Astrocyte (in vitro differentiated cells and primary cell): ENCODE results near the gene CTTN. TPM values are rescaled to one million over a fixed set of nuclear protein-coding genes. Genes with fewer than 3 reads are reported as not detected.

ENCODE experiments used
- DNase-seq: peaks from one replicate; pipeline ENCODE4 v3.0.0-alpha.2; 2010; ENCODE audit warnings: low read depth
- FAIRE-seq: peaks from 2 replicates; lab custom pipeline; 2011; peaks lifted over from hg19 to GRCh38; lab: Jason Lieb, UNC
- H2AFZ ChIP-seq: 2 replicates; pipeline ENCODE4 v1.6.0; 2012; ENCODE audit warnings: low read depth, low read length, inconsistent platforms
- H3K27ac ChIP-seq: 2 replicates; pipeline ENCODE4 v1.5.1; 2011; ENCODE audit warnings: low read depth, low read length, inconsistent platforms
- H3K27me3 ChIP-seq: 2 replicates; pipeline ENCODE4 v1.6.0; 2011; ENCODE audit warnings: low read length, inconsistent platforms; ENCODE audit not compliant: insufficient read depth
- H3K36me3 ChIP-seq: 2 replicates; pipeline ENCODE4 v1.5.1; 2011; ENCODE audit warnings: low read length, inconsistent platforms; ENCODE audit not compliant: insufficient read depth
- H3K4me1 ChIP-seq: 2 replicates; pipeline ENCODE4 v1.5.1; 2011; ENCODE audit warnings: low read length, inconsistent platforms; ENCODE audit not compliant: insufficient read depth
- H3K4me2 ChIP-seq: 2 replicates; pipeline ENCODE4 v1.6.0; 2012; ENCODE audit warnings: low read length, inconsistent platforms
- H3K4me3 ChIP-seq: 2 replicates; pipeline ENCODE4 v1.5.1; 2011; ENCODE audit warnings: low read depth, mild to moderate bottlenecking, low read length, inconsistent platforms; ENCODE audit not compliant: insufficient read depth
- H3K79me2 ChIP-seq: 2 replicates; pipeline ENCODE4 v1.6.0; 2012; ENCODE audit warnings: mild to moderate bottlenecking, low read length, inconsistent platforms; ENCODE audit not compliant: insufficient read depth
- H3K9ac ChIP-seq: 2 replicates; pipeline ENCODE4 v1.6.0; 2012; ENCODE audit warnings: mild to moderate bottlenecking, low read length, inconsistent platforms
- H3K9me3 ChIP-seq: 2 replicates; pipeline ENCODE4 v1.5.1; 2012; ENCODE audit warnings: low read depth, mild to moderate bottlenecking, low read length, inconsistent platforms; ENCODE audit not compliant: insufficient read depth
- H4K20me1 ChIP-seq: 2 replicates; pipeline ENCODE4 v1.6.0; 2012; ENCODE audit warnings: low read length, inconsistent platforms; ENCODE audit not compliant: insufficient read depth
- H3K27ac Mint-ChIP-seq: one replicate; pipeline ENCODE4 v1.8.0; 2021; ENCODE audit warnings: mild to moderate bottlenecking, mixed read lengths; ENCODE audit not compliant: unreplicated experiment
- H3K27me3 Mint-ChIP-seq: one replicate; pipeline ENCODE4 v1.8.0; 2021; ENCODE audit warnings: low read depth, mixed read lengths; ENCODE audit not compliant: unreplicated experiment
- H3K36me3 Mint-ChIP-seq: one replicate; pipeline ENCODE4 v1.8.0; 2021; ENCODE audit warnings: low read depth, mixed read lengths; ENCODE audit not compliant: unreplicated experiment
- H3K4me1 Mint-ChIP-seq: one replicate; pipeline ENCODE4 v1.8.0; 2021; ENCODE audit warnings: low read depth, mixed read lengths; ENCODE audit not compliant: unreplicated experiment
- H3K4me3 Mint-ChIP-seq: one replicate; pipeline ENCODE4 v1.8.0; 2021; ENCODE audit warnings: mild to moderate bottlenecking, moderate library complexity, mixed read lengths; ENCODE audit not compliant: unreplicated experiment
- H3K9me3 Mint-ChIP-seq: one replicate; pipeline ENCODE4 v1.8.0; 2021; ENCODE audit warnings: mild to moderate bottlenecking, mixed read lengths; ENCODE audit not compliant: unreplicated experiment
- CTCF ChIP-seq: IDR thresholded peaks from 2 replicates; pipeline ENCODE4 v1.5.1; 2011; ENCODE audit warnings: low read depth, mild to moderate bottlenecking, inconsistent platforms, low read length, moderate library complexity; ENCODE audit not compliant: insufficient read depth
- EZH2 ChIP-seq: IDR thresholded peaks from 2 replicates; pipeline ENCODE4 v1.6.1; 2012; ENCODE audit warnings: mild to moderate bottlenecking, low read length, inconsistent platforms; ENCODE audit not compliant: insufficient read depth
- total RNA-seq: library from RNA; stranded (reverse); gene quantifications from 2 replicates; pipeline ENCODE4 v1.2.1, GENCODE V29; 2021

Gene CTTN
- total RNA-seq, 1 donor from 2014 or later: 344 TPM

DNA sequence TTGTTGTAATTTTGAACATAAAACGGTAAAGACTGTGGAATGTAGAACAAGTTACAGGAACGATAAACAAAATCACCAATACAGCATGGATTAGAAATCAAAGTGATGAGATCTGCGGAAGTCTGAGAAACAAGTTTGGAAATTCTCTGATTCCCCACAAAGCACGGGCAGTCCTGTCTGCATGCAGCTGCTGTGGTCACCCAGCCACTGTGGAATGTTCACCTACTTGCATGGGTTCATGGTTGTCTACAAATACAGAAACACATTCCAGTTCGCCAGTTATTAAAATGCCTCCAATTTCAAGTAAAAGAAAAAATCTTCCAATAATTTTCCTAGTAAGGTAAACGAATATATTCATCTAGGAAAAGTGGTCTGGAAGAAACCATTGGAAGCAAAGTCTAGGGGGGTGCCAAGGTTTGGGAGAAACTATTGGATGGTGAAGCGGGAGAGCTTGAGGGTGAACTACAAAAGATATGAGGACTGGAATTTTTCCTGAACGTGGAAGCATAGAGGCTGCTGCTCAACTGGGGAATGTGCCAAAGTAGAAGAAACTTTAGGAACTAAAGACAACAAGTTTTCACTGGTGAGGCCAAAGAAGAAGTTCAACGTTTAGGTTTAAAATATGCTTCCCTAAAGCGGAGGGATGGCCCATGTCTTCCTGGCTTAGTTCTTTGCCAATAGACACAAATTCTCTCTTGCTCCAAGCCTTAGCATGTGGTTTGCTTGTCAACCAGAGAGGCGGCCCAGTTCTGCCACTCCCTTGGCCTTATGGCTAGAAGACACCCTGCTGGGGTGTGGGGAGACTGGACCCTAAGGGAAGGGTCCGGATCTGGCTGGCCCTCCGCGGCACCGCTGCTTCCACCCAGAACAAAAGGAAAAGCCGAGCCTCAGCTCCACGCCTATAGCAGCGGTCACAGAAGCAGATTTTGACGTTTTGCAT is 70.2 kb downstream of the CTTN start:
- Histone ChIP-seq H3K27ac (no peak overlapping the region), H3K36me3 (no peaks in the 10 kb centered on the region), H4K20me1 (no peaks in the 10 kb centered on the region), H2AFZ (no peak overlapping the region), H3K9ac (no peak overlapping the region), H3K79me2 (no peaks in the 10 kb centered on the region), H3K4me2 (no peak overlapping the region), H3K9me3 (no peaks in the 10 kb centered on the region), H3K4me3 (no peak overlapping the region), H3K27me3 (peaks cover 6% of the 10 kb centered on the region), H3K4me1 (no peaks in the 10 kb centered on the region)
- Mint-ChIP-seq H3K36me3 (no peaks in the 10 kb centered on the region), H3K4me3 (no peak overlapping the region), H3K27ac (no peak overlapping the region), H3K9me3 (no peaks in the 10 kb centered on the region), H3K27me3 (peaks cover 27% of the 10 kb centered on the region), H3K4me1 (peaks cover 10% of the 10 kb centered on the region)
- FAIRE-seq (no peak), DNase-seq (no peak)
- TF ChIP-seq EZH2: no peak
- TF ChIP-seq CTCF: no peak

DNA sequence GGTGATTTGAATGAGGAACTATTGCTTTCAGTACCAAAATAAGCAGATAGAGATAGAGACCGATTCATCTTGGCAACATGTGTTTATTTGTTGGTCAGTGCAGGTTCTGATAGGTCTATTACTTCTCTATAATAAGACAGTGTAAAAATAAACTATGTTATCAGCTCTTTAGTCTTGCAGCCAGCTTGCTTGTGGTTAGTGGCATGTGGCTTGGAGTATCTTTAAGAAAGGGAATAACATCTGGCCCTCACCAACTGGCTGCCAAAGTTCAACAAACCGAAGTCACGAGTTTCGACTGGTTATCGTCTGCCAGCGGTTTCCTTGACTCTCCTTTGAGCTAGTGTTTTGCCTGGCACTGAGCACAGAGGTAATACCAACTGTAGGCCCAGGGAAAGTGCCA is 71.8 kb downstream of the CTTN start:
- DNase-seq: peak; percentile 78
- H3K4me2 ChIP-seq: no peak overlapping the region
- H3K36me3 ChIP-seq: no peaks in the 10 kb centered on the region
- peaks cover 31% of the 10 kb centered on the region for H3K27me3 Mint-ChIP-seq
- no peaks in the 10 kb centered on the region for H4K20me1 ChIP-seq
- H3K9me3 Mint-ChIP-seq: no peaks in the 10 kb centered on the region
- H2AFZ ChIP-seq: no peak overlapping the region
- no peaks in the 10 kb centered on the region for H3K79me2 ChIP-seq
- no peaks in the 10 kb centered on the region for H3K36me3 Mint-ChIP-seq
- no peak overlapping the region for H3K9ac ChIP-seq
- H3K4me3 Mint-ChIP-seq: no peak overlapping the region
- H3K9me3 ChIP-seq: no peaks in the 10 kb centered on the region
- TF ChIP-seq EZH2: no peak
- no peak for TF ChIP-seq CTCF
- H3K4me1 ChIP-seq: no peaks in the 10 kb centered on the region
- no peak overlapping the region for H3K27ac Mint-ChIP-seq
- H3K27me3 ChIP-seq: peaks cover 6% of the 10 kb centered on the region
- no peak overlapping the region for H3K27ac ChIP-seq
- no peak overlapping the region for H3K4me3 ChIP-seq
- H3K4me1 Mint-ChIP-seq: peaks cover 10% of the 10 kb centered on the region
- no peak for FAIRE-seq

DNA sequence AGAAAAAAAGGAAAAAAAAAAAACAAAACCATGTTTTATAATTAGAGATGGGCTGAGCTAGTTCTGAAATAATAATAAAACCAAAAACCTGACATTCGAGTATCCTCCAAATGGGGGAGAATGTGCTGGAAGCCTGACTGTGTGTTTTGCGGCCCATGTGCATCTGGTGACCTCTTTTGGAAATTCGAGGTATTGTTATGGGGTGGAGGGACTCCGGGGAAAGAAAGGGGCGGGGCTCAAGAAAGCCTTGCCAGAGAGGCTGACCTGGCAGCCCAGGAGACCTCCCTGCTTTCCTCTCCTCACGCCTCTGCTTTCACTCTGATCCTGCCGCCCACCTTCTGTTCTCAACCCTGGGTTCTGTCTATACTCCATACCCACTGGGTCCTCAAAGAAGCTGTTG is 72.9 kb downstream of the CTTN start:
- Mint-ChIP-seq H3K36me3 (no peaks in the 10 kb centered on the region), H3K27ac (no peak overlapping the region), H3K4me3 (no peak overlapping the region), H3K9me3 (no peaks in the 10 kb centered on the region), H3K4me1 (peaks cover 10% of the 10 kb centered on the region), H3K27me3 (peaks cover 32% of the 10 kb centered on the region)
- Histone ChIP-seq H3K27me3 (peaks cover 6% of the 10 kb centered on the region), H2AFZ (no peak overlapping the region), H3K79me2 (no peaks in the 10 kb centered on the region), H3K4me1 (no peaks in the 10 kb centered on the region), H3K9ac (no peak overlapping the region), H3K9me3 (no peaks in the 10 kb centered on the region), H3K4me2 (no peak overlapping the region), H3K27ac (no peak overlapping the region), H3K4me3 (no peak overlapping the region), H3K36me3 (no peaks in the 10 kb centered on the region), H4K20me1 (no peaks in the 10 kb centered on the region)
- FAIRE-seq (no peak), DNase-seq (no peak)
- TF ChIP-seq EZH2 (no peak), CTCF (peak; percentile 24)
